Myocyte (in vitro differentiated cells): ENCODE measurements around the gene SDK1. TPM values are rescaled to one million over a fixed set of nuclear protein-coding genes. Genes with fewer than 3 reads are reported as not detected.
A peak's percentile ranks its signal among the peaks of the same experiment; 100 is the strongest.
"Not testable (repeated sequence)": the region's sequence is repeated elsewhere in the genome, so short reads cannot be mapped to it uniquely, and the experiment has no call there.

Experiments
- DNase-seq: peaks from one replicate; pipeline ENCODE4 v3.0.0-alpha.2; 2012; ENCODE audit warnings: low read depth
- total RNA-seq: library from RNA; depleted of rRNA; stranded (reverse); fragments of >200 nt; gene quantifications from 2 replicates; pipeline ENCODE4 v1.2.3, GENCODE V29; 2014

The SDK1 gene
- total RNA-seq, 1 donor from 2014 or later: 2.8 TPM

- no peak for DNase-seq
Measured at GRCh38 chr7:4093483-4093882, 792.4 kb downstream of the SDK1 start.

GRCh38 chr7:4094158-4094557, 793.1 kb downstream of the SDK1 start:
- not testable (repeated sequence) for DNase-seq

- no peak for DNase-seq
Measured at GRCh38 chr7:4097001-4097609, 796.1 kb downstream of the SDK1 start.

DNA sequence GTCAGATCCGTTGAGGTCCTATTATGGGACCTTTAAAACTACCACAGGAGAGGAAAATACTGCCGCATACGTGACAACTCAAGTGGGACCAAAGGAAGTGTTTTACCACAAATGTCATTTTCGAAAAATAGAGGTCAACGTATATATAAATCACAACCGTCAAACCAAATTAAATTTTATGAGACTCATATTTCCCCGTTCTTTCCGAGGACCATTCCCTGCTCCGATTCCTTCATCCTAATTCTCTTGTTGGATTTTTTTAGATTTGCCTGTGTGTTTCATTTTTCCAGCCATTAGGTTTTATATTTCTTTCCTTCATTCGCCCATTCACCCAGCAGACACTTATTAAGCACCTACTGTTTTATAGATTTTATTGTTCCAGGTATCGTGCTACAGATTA, 797.1 kb downstream of the SDK1 start:
- no peak for DNase-seq

DNA sequence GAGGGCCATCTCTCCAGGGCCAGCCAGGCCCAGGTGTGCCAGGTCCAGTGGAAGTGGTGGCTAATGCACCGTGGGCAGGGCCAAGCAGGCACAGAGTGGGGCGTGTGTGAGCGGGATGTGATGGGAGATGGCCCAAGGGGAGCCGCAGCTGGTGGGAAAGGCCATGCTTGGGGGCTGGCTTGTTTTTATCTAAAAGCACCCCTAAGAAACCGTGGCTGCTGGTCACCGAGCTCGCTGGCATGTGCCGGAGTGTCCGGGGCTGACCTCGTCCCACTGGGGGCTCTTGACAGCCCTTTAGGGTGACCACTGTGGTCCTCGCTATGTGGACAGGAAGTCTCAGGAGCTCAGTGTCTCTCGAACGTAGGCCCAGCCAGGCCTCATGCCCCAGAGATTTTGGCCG, 798.6 kb downstream of the SDK1 start:
- no peak for DNase-seq

GRCh38 chr7:4100148-4100547, 799.1 kb downstream of the SDK1 start:
- DNase-seq: no peak

DNA sequence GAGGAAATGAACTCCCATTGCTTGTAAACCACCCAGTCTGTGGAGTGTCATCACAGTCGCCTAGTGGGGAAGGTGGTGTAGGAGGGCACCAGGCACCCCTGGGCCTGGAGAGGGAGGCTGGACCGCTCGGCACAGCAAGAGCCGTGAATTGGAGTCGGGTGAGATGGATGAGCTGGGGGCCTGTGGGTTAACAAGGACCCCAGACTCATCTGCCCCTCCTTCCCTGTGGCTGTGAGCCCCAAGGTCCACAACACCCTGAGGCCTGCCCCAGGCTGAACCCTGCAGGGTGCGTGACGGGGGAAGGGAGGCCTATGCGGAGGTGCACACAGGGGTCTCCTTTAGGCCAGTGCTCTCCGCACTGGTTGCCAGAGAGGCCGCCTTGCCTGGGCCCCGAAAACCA, 799.6 kb downstream of the SDK1 start:
- DNase-seq: no peak

GRCh38 chr7:4102231-4102841, 801.3 kb downstream of the SDK1 start:
- DNase-seq: no peak

- no peak for DNase-seq
Measured at GRCh38 chr7:4103352-4104091, 802.5 kb downstream of the SDK1 start.

- no peak for DNase-seq
Measured at GRCh38 chr7:4107839-4108238, 806.8 kb downstream of the SDK1 start.

DNA sequence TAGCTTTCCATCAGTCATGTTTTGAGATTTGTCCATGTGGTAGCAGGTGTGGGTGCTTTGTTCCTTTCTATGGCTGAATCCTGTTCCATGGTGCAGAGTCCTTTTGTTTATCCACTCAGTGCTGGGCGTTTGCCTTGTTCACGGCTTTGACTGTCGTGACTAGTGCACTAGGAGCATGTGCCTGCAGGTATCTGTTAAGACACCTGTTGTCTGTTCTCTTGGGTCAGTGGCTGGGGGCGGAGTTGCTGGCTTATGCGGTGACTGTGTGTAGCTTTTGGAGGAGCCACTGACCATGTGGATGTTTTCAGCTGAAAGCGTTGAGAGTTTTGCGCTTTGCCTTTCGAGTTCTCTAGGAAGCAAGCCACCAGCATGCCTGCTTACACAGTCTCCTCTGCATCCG, 807.9 kb downstream of the SDK1 start:
- DNase-seq: no peak

GRCh38 chr7:4109481-4110110, 808.5 kb downstream of the SDK1 start:
- DNase-seq: no peak

- DNase-seq: no peak
Measured at GRCh38 chr7:4110438-4110837, 809.4 kb downstream of the SDK1 start.

GRCh38 chr7:4111166-4111565, 810.1 kb downstream of the SDK1 start:
- DNase-seq: no peak

GRCh38 chr7:4113271-4113670, 812.2 kb downstream of the SDK1 start:
- DNase-seq: no peak

DNA sequence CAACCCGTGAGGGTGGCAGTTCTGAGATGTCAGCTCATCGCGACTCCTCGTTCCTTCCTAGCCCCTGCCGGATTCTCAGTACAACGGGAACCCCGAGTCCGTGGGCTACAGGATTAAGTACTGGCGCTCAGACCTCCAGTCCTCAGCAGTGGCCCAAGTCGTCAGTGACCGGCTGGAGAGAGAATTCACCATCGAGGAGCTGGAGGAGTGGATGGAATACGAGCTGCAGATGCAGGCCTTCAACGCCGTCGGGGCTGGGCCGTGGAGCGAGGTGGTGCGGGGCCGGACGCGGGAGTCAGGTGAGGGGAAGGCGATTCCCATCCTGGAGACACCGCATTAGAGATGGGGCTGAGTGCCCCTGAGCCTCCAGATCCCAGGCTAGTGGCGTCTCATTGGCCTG, 812.9 kb downstream of the SDK1 start:
- DNase-seq: no peak

DNA sequence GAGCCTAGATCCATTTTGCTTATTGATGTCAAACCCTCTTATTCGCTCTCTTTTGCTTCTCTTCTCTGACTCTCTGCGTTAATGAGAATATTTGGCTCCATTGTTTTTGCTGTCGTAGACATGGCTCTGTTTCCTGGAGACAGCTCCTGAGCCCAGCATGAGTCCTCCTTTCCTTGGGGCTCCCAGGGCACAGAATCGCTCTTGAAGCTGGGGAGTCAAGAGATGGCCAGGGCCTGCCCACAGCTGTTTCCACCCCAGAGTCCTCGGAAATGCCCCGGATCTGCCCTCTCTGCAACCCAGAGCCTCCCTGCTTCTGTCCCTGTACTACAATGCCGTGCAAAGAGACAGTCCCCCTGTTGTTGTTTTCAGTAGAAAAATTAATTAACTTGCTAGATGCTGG, 814.4 kb downstream of the SDK1 start:
- no peak for DNase-seq

DNA sequence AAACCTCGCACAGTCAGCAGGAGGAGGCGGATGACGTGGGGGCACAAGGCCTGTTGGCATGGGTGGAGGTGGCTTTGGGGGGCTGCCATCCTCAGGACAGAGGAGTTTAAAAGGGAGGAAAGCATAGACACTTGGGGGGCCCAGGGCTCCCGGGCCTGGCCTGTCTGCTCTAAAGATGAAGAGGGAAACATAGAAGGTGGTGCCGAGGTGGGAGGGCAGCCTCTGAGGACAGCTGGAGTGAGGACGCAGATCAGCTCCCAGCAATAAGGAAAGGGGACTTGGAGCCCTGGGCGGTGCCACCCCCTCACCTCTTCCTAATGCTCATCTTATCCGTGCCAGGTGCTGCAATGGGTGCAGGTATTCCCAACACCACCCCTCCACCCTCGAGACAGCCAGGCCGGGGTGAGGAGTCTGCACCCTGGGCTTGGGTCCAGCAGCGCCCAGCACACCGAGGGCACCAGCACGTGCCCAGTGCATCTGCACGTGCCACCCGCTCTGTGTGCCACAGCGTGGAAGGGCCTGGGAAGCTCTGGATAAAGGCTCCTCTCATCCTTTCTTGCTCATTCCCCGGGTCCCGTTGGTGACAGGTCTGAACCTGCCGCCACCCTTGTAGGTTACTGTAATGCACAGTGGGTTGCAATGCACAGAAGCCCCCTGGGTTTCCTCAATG, 815.0 kb downstream of the SDK1 start:
- no peak for DNase-seq

GRCh38 chr7:4119848-4120247, 818.8 kb downstream of the SDK1 start:
- DNase-seq: no peak

GRCh38 chr7:4123346-4123745, 822.3 kb downstream of the SDK1 start:
- DNase-seq: no peak

DNA sequence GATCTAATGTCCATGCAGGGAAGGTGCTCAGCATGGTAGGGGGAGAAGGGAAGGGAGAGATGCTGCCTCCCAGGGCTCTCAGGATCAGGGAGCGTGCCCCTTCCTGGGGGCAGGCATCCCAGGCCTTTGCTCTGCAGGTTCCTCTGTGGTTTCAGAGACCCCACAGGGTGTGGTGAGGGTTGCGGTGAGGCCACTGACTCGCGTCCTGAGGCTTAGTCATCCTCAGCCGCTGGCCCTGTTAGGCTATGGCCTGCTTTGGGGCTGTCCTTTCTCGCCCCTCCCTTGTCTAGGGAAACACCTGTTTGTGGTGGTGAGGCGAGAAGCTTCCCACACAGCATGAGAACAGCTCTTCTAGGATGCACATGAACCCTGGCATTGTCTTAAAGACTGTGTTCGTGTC, 822.8 kb downstream of the SDK1 start:
- DNase-seq: peak; percentile 100
